Spleen (tissue), 7 donors: ENCODE results near the gene CTSH.

Experiments
- POLR2AphosphoS5 ChIP-seq, 3 donors: sonication (generic); formaldehyde crosslinking; IDR thresholded peaks; one replicate each; pipeline ENCODE4 v1.5.1; 2017; ENCODE audit warnings: antibody characterized with exemption in 3 of 3
- TF ChIP-seq, protein P1 (sequence below), 11 experiments: fragments of 200-600 bp in 7 of 11; fragments of 450-650 bp in 4 of 11; sonication (generic) in 4 of 11; IDR thresholded peaks in 8 of 11; conservative IDR thresholded peaks in 3 of 11; 1 replicate in 7 of 11; 2 replicates in 4 of 11; pipeline versions ENCODE4 v1.4.0 to v1.8.0; 2016 to 2021; ENCODE audit warnings: antibody characterized with exemption in 11 of 11, inconsistent platforms in 4 of 11, mild to moderate bottlenecking in 1 of 11
- donor health status: DM: no; HTN: no; CAD: no; lungs with moderate emphysema.
- donor health status: DM: no; HTN: no; CAD: no.
- donor health status: DM: no; HTN: no; CAD: no.

GRCh38 chr15:78951841-78952238, 7.0 kb upstream of the CTSH start:
- TF ChIP-seq POLR2AphosphoS5 (IDR thresholded peaks at IDR 0.05): no peak
- TF ChIP-seq, protein P1, sequence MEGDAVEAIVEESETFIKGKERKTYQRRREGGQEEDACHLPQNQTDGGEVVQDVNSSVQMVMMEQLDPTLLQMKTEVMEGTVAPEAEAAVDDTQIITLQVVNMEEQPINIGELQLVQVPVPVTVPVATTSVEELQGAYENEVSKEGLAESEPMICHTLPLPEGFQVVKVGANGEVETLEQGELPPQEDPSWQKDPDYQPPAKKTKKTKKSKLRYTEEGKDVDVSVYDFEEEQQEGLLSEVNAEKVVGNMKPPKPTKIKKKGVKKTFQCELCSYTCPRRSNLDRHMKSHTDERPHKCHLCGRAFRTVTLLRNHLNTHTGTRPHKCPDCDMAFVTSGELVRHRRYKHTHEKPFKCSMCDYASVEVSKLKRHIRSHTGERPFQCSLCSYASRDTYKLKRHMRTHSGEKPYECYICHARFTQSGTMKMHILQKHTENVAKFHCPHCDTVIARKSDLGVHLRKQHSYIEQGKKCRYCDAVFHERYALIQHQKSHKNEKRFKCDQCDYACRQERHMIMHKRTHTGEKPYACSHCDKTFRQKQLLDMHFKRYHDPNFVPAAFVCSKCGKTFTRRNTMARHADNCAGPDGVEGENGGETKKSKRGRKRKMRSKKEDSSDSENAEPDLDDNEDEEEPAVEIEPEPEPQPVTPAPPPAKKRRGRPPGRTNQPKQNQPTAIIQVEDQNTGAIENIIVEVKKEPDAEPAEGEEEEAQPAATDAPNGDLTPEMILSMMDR (IDR thresholded peaks at IDR 0.05 in 8 of 11, conservative IDR thresholded peaks at IDR 0.05 in 3 of 11): no peak
